ENCODE data around the gene KMT2B. TPM values are rescaled to one million over a fixed set of nuclear protein-coding genes. Genes with fewer than 3 reads are reported as not detected.

Gene KMT2B
- total RNA-seq, 3 donors from 2014 or later: 64.1 to 74.8 (median 74.5) TPM

GRCh38 chr19:35738021-35738886 lies 20.5 kb downstream of the KMT2B start:
- Mint-ChIP-seq H3K4me1 (ENCODE audit: low read depth) (peaks cover 34% of the 10 kb centered on the region), H3K4me3 (no peak overlapping the region), H3K36me3 (ENCODE audit: insufficient read depth) (peaks cover 34% of the 10 kb centered on the region), H3K9me3 (no peaks in the 10 kb centered on the region), H3K27me3 (ENCODE audit: low read depth) (no peaks in the 10 kb centered on the region)
- DNase-seq (no peak), ATAC-seq (no peak)

GRCh38 chr19:35738887-35739229 lies 21.1 kb downstream of the KMT2B start:
- peaks cover 33% of the 10 kb centered on the region for H3K36me3 Mint-ChIP-seq (ENCODE audit: insufficient read depth)
- no peaks in the 10 kb centered on the region for H3K9me3 Mint-ChIP-seq
- DNase-seq (no peak), ATAC-seq (no peak)
- no peak overlapping the region for H3K4me3 Mint-ChIP-seq
- no peaks in the 10 kb centered on the region for H3K27me3 Mint-ChIP-seq (ENCODE audit: low read depth)
- H3K4me1 Mint-ChIP-seq (ENCODE audit: low read depth): peaks cover 38% of the 10 kb centered on the region

- H3K27me3 Mint-ChIP-seq (ENCODE audit: low read depth): no peaks in the 10 kb centered on the region
- no peak for DNase-seq
- no peaks in the 10 kb centered on the region for H3K9me3 Mint-ChIP-seq
- peaks cover 28% of the 10 kb centered on the region for H3K36me3 Mint-ChIP-seq (ENCODE audit: insufficient read depth)
- ATAC-seq: no peak
- peak overlapping the region; percentile 88 for H3K4me3 Mint-ChIP-seq
- H3K4me1 Mint-ChIP-seq (ENCODE audit: low read depth): peaks cover 44% of the 10 kb centered on the region
Measured at GRCh38 chr19:35739275-35740107, 21.7 kb downstream of the KMT2B start.

- H3K27me3 Mint-ChIP-seq (ENCODE audit: low read depth): no peaks in the 10 kb centered on the region
- DNase-seq: no peak
- peak overlapping the region; percentile 88 for H3K4me3 Mint-ChIP-seq
- peak; percentile 8 to 10 for ATAC-seq
- H3K9me3 Mint-ChIP-seq: no peaks in the 10 kb centered on the region
- peaks cover 23% of the 10 kb centered on the region for H3K36me3 Mint-ChIP-seq (ENCODE audit: insufficient read depth)
- H3K4me1 Mint-ChIP-seq (ENCODE audit: low read depth): peaks cover 46% of the 10 kb centered on the region
Measured at GRCh38 chr19:35740108-35740422, 22.3 kb downstream of the KMT2B start.

- Mint-ChIP-seq H3K4me1 (ENCODE audit: low read depth) (peaks cover 48% of the 10 kb centered on the region), H3K36me3 (ENCODE audit: insufficient read depth) (peaks cover 23% of the 10 kb centered on the region), H3K27me3 (ENCODE audit: low read depth) (no peaks in the 10 kb centered on the region)
Measured at GRCh38 chr19:35740423-35741202, 22.8 kb downstream of the KMT2B start.

GRCh38 chr19:35741203-35741515 lies 23.4 kb downstream of the KMT2B start:
- Mint-ChIP-seq H3K4me3 (peak overlapping the region; percentile 88), H3K36me3 (ENCODE audit: insufficient read depth) (peaks cover 21% of the 10 kb centered on the region), H3K9me3 (no peaks in the 10 kb centered on the region), H3K4me1 (ENCODE audit: low read depth) (peaks cover 54% of the 10 kb centered on the region), H3K27me3 (ENCODE audit: low read depth) (no peaks in the 10 kb centered on the region)
- DNase-seq (no peak), ATAC-seq (no peak)

More at GRCh38 chr19:35740423-35741202, 22.8 kb downstream of the KMT2B start:
- ATAC-seq: peak; percentile 66 to 72
- no peaks in the 10 kb centered on the region for H3K9me3 Mint-ChIP-seq
- peak overlapping the region; percentile 88 for H3K4me3 Mint-ChIP-seq
- DNase-seq: peak; percentile 91

- Mint-ChIP-seq H3K27me3 (ENCODE audit: low read depth) (no peaks in the 10 kb centered on the region), H3K9me3 (no peaks in the 10 kb centered on the region), H3K36me3 (ENCODE audit: insufficient read depth) (peaks cover 16% of the 10 kb centered on the region), H3K4me3 (peak within 1 kb of the TSS; percentile 87), H3K4me1 (ENCODE audit: low read depth) (peaks cover 56% of the 10 kb centered on the region)
- DNase-seq (peak; percentile 63), ATAC-seq (peak; percentile 4 to 6)
Measured at GRCh38 chr19:35742121-35742724, 24.4 kb downstream of the KMT2B start, which contains the start of gene IGFLR1. TSS of gene IGFLR1 (minus strand) at chr19:35742452. CDS start at chr19:35741180, 1,272 bp downstream.

- Mint-ChIP-seq H3K27me3 (ENCODE audit: low read depth) (no peaks in the 10 kb centered on the region), H3K9me3 (no peaks in the 10 kb centered on the region), H3K36me3 (ENCODE audit: insufficient read depth) (peaks cover 8% of the 10 kb centered on the region), H3K4me3 (peak overlapping the region; percentile 98), H3K4me1 (ENCODE audit: low read depth) (peaks cover 65% of the 10 kb centered on the region)
- DNase-seq (no peak), ATAC-seq (no peak)
Measured at GRCh38 chr19:35743640-35744429, 26.0 kb downstream of the KMT2B start.

- Mint-ChIP-seq H3K9me3 (no peaks in the 10 kb centered on the region), H3K4me3 (peak overlapping the region; percentile 98), H3K27me3 (ENCODE audit: low read depth) (no peaks in the 10 kb centered on the region), H3K36me3 (ENCODE audit: insufficient read depth) (peaks cover 8% of the 10 kb centered on the region), H3K4me1 (ENCODE audit: low read depth) (peaks cover 65% of the 10 kb centered on the region)
- DNase-seq (peak; percentile 90), ATAC-seq (peak; percentile 62 to 64)
Measured at GRCh38 chr19:35744430-35745327, 26.9 kb downstream of the KMT2B start.

GRCh38 chr19:35745328-35746086 lies 27.7 kb downstream of the KMT2B start, which contains the start of the genes PSENEN and U2AF1L4:
TSS of gene PSENEN (plus strand) at chr19:35745651. CDS start at chr19:35745931, 280 bp downstream.
TSS of gene U2AF1L4 (minus strand) at chr19:35745418. CDS start at chr19:35745391, 27 bp downstream.
- DNase-seq (peak; percentile 94), ATAC-seq (peak; percentile 63 to 64)
- H3K27me3 Mint-ChIP-seq (ENCODE audit: low read depth): no peaks in the 10 kb centered on the region
- H3K36me3 Mint-ChIP-seq (ENCODE audit: insufficient read depth): peaks cover 8% of the 10 kb centered on the region
- H3K9me3 Mint-ChIP-seq: no peaks in the 10 kb centered on the region
- peaks cover 66% of the 10 kb centered on the region for H3K4me1 Mint-ChIP-seq (ENCODE audit: low read depth)
- H3K4me3 Mint-ChIP-seq: peak within 1 kb of the TSS; percentile 98

GRCh38 chr19:35746087-35746462 lies 28.3 kb downstream of the KMT2B start:
- H3K4me1 Mint-ChIP-seq (ENCODE audit: low read depth): peaks cover 60% of the 10 kb centered on the region
- no peak for ATAC-seq
- no peaks in the 10 kb centered on the region for H3K9me3 Mint-ChIP-seq
- peaks cover 8% of the 10 kb centered on the region for H3K36me3 Mint-ChIP-seq (ENCODE audit: insufficient read depth)
- H3K4me3 Mint-ChIP-seq: peak overlapping the region; percentile 98
- no peak for DNase-seq
- no peaks in the 10 kb centered on the region for H3K27me3 Mint-ChIP-seq (ENCODE audit: low read depth)

GRCh38 chr19:35746531-35746930 lies 28.7 kb downstream of the KMT2B start:
- ATAC-seq (no peak), DNase-seq (no peak)
- no peaks in the 10 kb centered on the region for H3K27me3 Mint-ChIP-seq (ENCODE audit: low read depth)
- H3K36me3 Mint-ChIP-seq (ENCODE audit: insufficient read depth): peaks cover 8% of the 10 kb centered on the region
- peaks cover 60% of the 10 kb centered on the region for H3K4me1 Mint-ChIP-seq (ENCODE audit: low read depth)
- H3K9me3 Mint-ChIP-seq: no peaks in the 10 kb centered on the region
- H3K4me3 Mint-ChIP-seq: peak overlapping the region; percentile 98

Measured in activated T-cell treated with anti-CD3 and anti-CD28 coated beads, Interleukin-2, amount 50 U/mL, for 4 hours (primary cell).